Stimulated activated naive B cell treated with anti-CD40 and anti-IgM and Interleukin-4, amounts not matched to agents 10 μg/mL and 1 μg/mL and 100 μg/mL, for 72 hours (primary cell): ENCODE measurements around the gene NACAD.
"Not testable (repeated sequence)": the region's sequence is repeated elsewhere in the genome, so short reads cannot be mapped to it uniquely, and the experiment has no call there.

Experiments used
- ATAC-seq, 2 donors: fragments of 150-1000 bp; cut with Tn5 transposase; replicated peaks; 2 replicates each; pipeline ENCODE4 v1.10.0; 2021; ENCODE audit warnings: moderate library complexity in 1 of 2
- DNase-seq: peaks from one replicate; pipeline ENCODE4 v3.0.0; 2021
- H3K27ac Mint-ChIP-seq: one replicate; pipeline ENCODE4 v1.8.0; 2022; ENCODE audit warnings: mild to moderate bottlenecking, mixed read lengths
- H3K27me3 Mint-ChIP-seq, 2 donors: one replicate each; pipeline ENCODE4 v1.8.0; 2022; ENCODE audit warnings: mixed read lengths in 2 of 2
- H3K36me3 Mint-ChIP-seq, 2 donors: one replicate each; pipeline ENCODE4 v1.8.0; 2022; ENCODE audit warnings: mixed read lengths in 2 of 2, mild to moderate bottlenecking in 1 of 2
- H3K4me1 Mint-ChIP-seq, 2 donors: one replicate each; pipeline ENCODE4 v1.8.0; 2022; ENCODE audit warnings: mixed read lengths in 2 of 2, mild to moderate bottlenecking in 1 of 2
- H3K4me3 Mint-ChIP-seq, 2 donors: one replicate each; pipeline ENCODE4 v1.8.0; 2022; ENCODE audit warnings: mild to moderate bottlenecking in 2 of 2, mixed read lengths in 2 of 2, moderate library complexity in 1 of 2
- H3K9me3 Mint-ChIP-seq, 2 donors: one replicate each; pipeline ENCODE4 v1.8.0; 2022; ENCODE audit warnings: mixed read lengths in 2 of 2, mild to moderate bottlenecking in 1 of 2

Gene NACAD

GRCh38 chr7:45053401-45053800 lies 35.4 kb downstream of the NACAD start:
- H3K4me3 Mint-ChIP-seq: no peak overlapping the region
- no peak for ATAC-seq
- H3K27ac Mint-ChIP-seq: peak overlapping the region; percentile 44
- H3K4me1 Mint-ChIP-seq: peaks cover 46 to 75% of the 10 kb centered on the region in 2 donors
- H3K9me3 Mint-ChIP-seq: no peaks in the 10 kb centered on the region
- H3K27me3 Mint-ChIP-seq: no peaks in the 10 kb centered on the region
- DNase-seq: no peak
- H3K36me3 Mint-ChIP-seq: peaks cover 49 to 57% of the 10 kb centered on the region in 2 donors

GRCh38 chr7:45052011-45052410 lies 36.8 kb downstream of the NACAD start:
- peaks cover 40 to 66% of the 10 kb centered on the region in 2 donors for H3K4me1 Mint-ChIP-seq
- H3K36me3 Mint-ChIP-seq: peaks cover 44 to 53% of the 10 kb centered on the region in 2 donors

GRCh38 chr7:45050198-45050597 lies 38.6 kb downstream of the NACAD start:
- no peaks in the 10 kb centered on the region for H3K27me3 Mint-ChIP-seq
- H3K36me3 Mint-ChIP-seq: peaks cover 42 to 53% of the 10 kb centered on the region in 2 donors
- H3K9me3 Mint-ChIP-seq: no peaks in the 10 kb centered on the region
- no peak overlapping the region for H3K4me3 Mint-ChIP-seq
- peaks cover 34 to 65% of the 10 kb centered on the region in 2 donors for H3K4me1 Mint-ChIP-seq
- peak; percentile 49 to 70 for ATAC-seq
- no peak for DNase-seq
- peak overlapping the region; percentile 53 for H3K27ac Mint-ChIP-seq

More at GRCh38 chr7:45052011-45052410, 36.8 kb downstream of the NACAD start:
- no peak for DNase-seq
- Mint-ChIP-seq H3K27ac (peak overlapping the region; percentile 56), H3K9me3 (no peaks in the 10 kb centered on the region), H3K27me3 (no peaks in the 10 kb centered on the region), H3K4me3 (no peak overlapping the region)
- no peak for ATAC-seq

GRCh38 chr7:45048748-45049147 lies 40.0 kb downstream of the NACAD start:
- ATAC-seq: no peak
- peaks cover 40 to 52% of the 10 kb centered on the region in 2 donors for H3K36me3 Mint-ChIP-seq

GRCh38 chr7:45044338-45044737 lies 44.4 kb downstream of the NACAD start:
- H3K4me3 Mint-ChIP-seq: no peak overlapping the region
- ATAC-seq: peak; percentile 50 to 73
- peak overlapping the region; percentile 39 for H3K27ac Mint-ChIP-seq
- peaks cover 52 to 67% of the 10 kb centered on the region in 2 donors for H3K36me3 Mint-ChIP-seq
- DNase-seq: no peak
- H3K9me3 Mint-ChIP-seq: no peaks in the 10 kb centered on the region
- H3K4me1 Mint-ChIP-seq: peaks cover 34 to 60% of the 10 kb centered on the region in 2 donors
- H3K27me3 Mint-ChIP-seq: no peaks in the 10 kb centered on the region

More at GRCh38 chr7:45048748-45049147, 40.0 kb downstream of the NACAD start:
- DNase-seq: no peak
- H3K4me3 Mint-ChIP-seq: no peak overlapping the region
- no peak overlapping the region for H3K27ac Mint-ChIP-seq
- H3K27me3 Mint-ChIP-seq: no peaks in the 10 kb centered on the region
- H3K4me1 Mint-ChIP-seq: peaks cover 35 to 61% of the 10 kb centered on the region in 2 donors
- H3K9me3 Mint-ChIP-seq: no peaks in the 10 kb centered on the region

- Mint-ChIP-seq H3K4me1 (peaks cover 57 to 85% of the 10 kb centered on the region in 2 donors), H3K27me3 (no peaks in the 10 kb centered on the region), H3K4me3 (no peak overlapping the region), H3K9me3 (no peaks in the 10 kb centered on the region), H3K27ac (peak overlapping the region; percentile 62), H3K36me3 (peaks cover 65 to 74% of the 10 kb centered on the region in 2 donors)
- ATAC-seq: no peak
- no peak for DNase-seq
Observed at GRCh38 chr7:45039106-45039505, 49.7 kb downstream of the NACAD start.

GRCh38 chr7:45037876-45038275 lies 50.9 kb downstream of the NACAD start:
- Mint-ChIP-seq H3K36me3 (peaks cover 55 to 67% of the 10 kb centered on the region in 2 donors), H3K4me1 (peaks cover 56 to 85% of the 10 kb centered on the region in 2 donors), H3K27ac (peak overlapping the region; percentile 37), H3K9me3 (no peaks in the 10 kb centered on the region), H3K4me3 (no peak overlapping the region), H3K27me3 (no peaks in the 10 kb centered on the region)
- DNase-seq: no peak
- ATAC-seq: no peak

GRCh38 chr7:45036796-45037195 lies 52.0 kb downstream of the NACAD start:
- H3K36me3 Mint-ChIP-seq: peaks cover 48 to 62% of the 10 kb centered on the region in 2 donors
- H3K9me3 Mint-ChIP-seq: no peaks in the 10 kb centered on the region
- no peaks in the 10 kb centered on the region for H3K27me3 Mint-ChIP-seq
- peaks cover 54 to 85% of the 10 kb centered on the region in 2 donors for H3K4me1 Mint-ChIP-seq
- DNase-seq (no peak), ATAC-seq (peak; percentile 29 to 33)
- peak overlapping the region; percentile 80 for H3K27ac Mint-ChIP-seq
- peak overlapping the region; percentile 59 to 65 for H3K4me3 Mint-ChIP-seq

GRCh38 chr7:45036317-45036716 lies 52.5 kb downstream of the NACAD start:
- peaks cover 50 to 83% of the 10 kb centered on the region in 2 donors for H3K4me1 Mint-ChIP-seq
- H3K36me3 Mint-ChIP-seq: peaks cover 45 to 59% of the 10 kb centered on the region in 2 donors
- H3K4me3 Mint-ChIP-seq: peak overlapping the region; percentile 59 to 65
- ATAC-seq (peak; percentile 16 to 38), DNase-seq (no peak)
- no peaks in the 10 kb centered on the region for H3K27me3 Mint-ChIP-seq
- H3K27ac Mint-ChIP-seq: peak overlapping the region; percentile 80
- no peaks in the 10 kb centered on the region for H3K9me3 Mint-ChIP-seq

- Mint-ChIP-seq H3K27me3 (no peaks in the 10 kb centered on the region), H3K4me1 (peaks cover 50 to 81% of the 10 kb centered on the region in 2 donors), H3K4me3 (peak overlapping the region; percentile 59 to 65), H3K9me3 (no peaks in the 10 kb centered on the region), H3K36me3 (peaks cover 43 to 55% of the 10 kb centered on the region in 2 donors), H3K27ac (peak overlapping the region; percentile 80)
- DNase-seq: no peak
- ATAC-seq: peak; percentile 53 to 57
Observed at GRCh38 chr7:45035893-45036292, 52.9 kb downstream of the NACAD start.

- peak overlapping the region; percentile 17 to 37 for H3K4me3 Mint-ChIP-seq
- H3K27ac Mint-ChIP-seq: no peak overlapping the region
- H3K27me3 Mint-ChIP-seq: no peaks in the 10 kb centered on the region
- no peaks in the 10 kb centered on the region for H3K9me3 Mint-ChIP-seq
- ATAC-seq (peak in 1 of 2 donors; percentile 23), DNase-seq (no peak)
- peaks cover 37 to 50% of the 10 kb centered on the region in 2 donors for H3K36me3 Mint-ChIP-seq
- peaks cover 46 to 76% of the 10 kb centered on the region in 2 donors for H3K4me1 Mint-ChIP-seq
Observed at GRCh38 chr7:45035371-45035770, 53.4 kb downstream of the NACAD start.

GRCh38 chr7:45034710-45035109 lies 54.1 kb downstream of the NACAD start:
- Mint-ChIP-seq H3K36me3 (peaks cover 39 to 52% of the 10 kb centered on the region in 2 donors), H3K4me1 (peaks cover 48 to 77% of the 10 kb centered on the region in 2 donors)
- H3K9me3 Mint-ChIP-seq, H3K4me3 Mint-ChIP-seq, H3K27ac Mint-ChIP-seq, ATAC-seq, H3K27me3 Mint-ChIP-seq, DNase-seq: not testable (repeated sequence)

GRCh38 chr7:45033931-45034290 lies 54.9 kb downstream of the NACAD start:
- Mint-ChIP-seq H3K27ac (peak overlapping the region; percentile 69), H3K4me1 (peaks cover 46 to 81% of the 10 kb centered on the region in 2 donors), H3K9me3 (no peaks in the 10 kb centered on the region), H3K27me3 (no peaks in the 10 kb centered on the region), H3K36me3 (peaks cover 37 to 50% of the 10 kb centered on the region in 2 donors), H3K4me3 (no peak overlapping the region)
- no peak for ATAC-seq
- DNase-seq: no peak

GRCh38 chr7:45033261-45033930 lies 55.4 kb downstream of the NACAD start:
- H3K36me3 Mint-ChIP-seq: peaks cover 38 to 51% of the 10 kb centered on the region in 2 donors
- H3K27ac Mint-ChIP-seq: peak overlapping the region; percentile 62
- no peaks in the 10 kb centered on the region for H3K27me3 Mint-ChIP-seq
- H3K4me1 Mint-ChIP-seq: peaks cover 48 to 83% of the 10 kb centered on the region in 2 donors
- no peak overlapping the region for H3K4me3 Mint-ChIP-seq
- no peak for DNase-seq
- ATAC-seq: no peak
- H3K9me3 Mint-ChIP-seq: no peaks in the 10 kb centered on the region

GRCh38 chr7:45032421-45032820 lies 56.3 kb downstream of the NACAD start:
- peaks cover 40 to 53% of the 10 kb centered on the region in 2 donors for H3K36me3 Mint-ChIP-seq
- no peak overlapping the region for H3K4me3 Mint-ChIP-seq
- ATAC-seq (no peak), DNase-seq (no peak)
- peak overlapping the region; percentile 80 for H3K27ac Mint-ChIP-seq
- H3K9me3 Mint-ChIP-seq: no peaks in the 10 kb centered on the region
- H3K27me3 Mint-ChIP-seq: no peaks in the 10 kb centered on the region
- peaks cover 50 to 85% of the 10 kb centered on the region in 2 donors for H3K4me1 Mint-ChIP-seq
